GM20431 (cell line): ENCODE measurements around the gene RAB3IL1.

ENCODE experiments used
- in situ Hi-C: fragments of 300-500 bp; cut with MseI, MboI; formaldehyde crosslinking; loops from one replicate; pipeline ENCODE4 v1.15.0; 2020; ENCODE audit warnings: low sequenced_read_pairs; ENCODE audit not compliant: unreplicated experiment

The RAB3IL1 gene

DNA sequence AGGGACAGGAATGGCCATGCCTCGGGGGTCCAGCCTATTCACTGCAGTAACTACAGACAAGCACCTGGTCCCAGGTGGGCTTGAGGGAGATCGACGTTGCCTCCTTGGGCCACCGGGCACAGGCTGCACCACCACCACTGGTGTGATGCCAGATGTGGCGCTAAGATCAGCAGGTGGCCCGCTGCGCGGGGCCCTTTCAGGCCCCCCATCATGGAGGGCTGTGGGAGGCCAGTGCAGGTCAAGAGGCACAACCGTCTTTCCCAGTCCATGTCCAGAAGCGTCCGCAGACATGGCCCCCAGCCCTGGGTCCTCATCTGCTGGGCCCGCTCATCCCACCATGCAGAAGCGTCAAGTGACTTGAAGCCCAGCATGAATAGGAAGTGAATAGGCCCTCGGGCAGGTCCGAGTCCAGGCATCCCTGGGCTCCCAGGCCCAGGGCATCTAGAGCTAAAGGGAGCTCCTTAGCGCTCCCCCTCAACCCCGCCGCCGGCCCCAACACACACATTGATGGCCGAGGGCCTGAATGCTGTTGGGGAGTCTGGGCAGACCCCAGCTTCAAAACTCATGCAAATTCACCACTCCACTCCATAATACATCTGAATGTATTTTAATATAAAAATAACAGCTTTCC lies 44.3 kb downstream of the RAB3IL1 start:
- in situ Hi-C loops, result no loop called here

- in situ Hi-C loops, result no loop called here
Observed at GRCh38 chr11:61871158-61871597, 46.2 kb downstream of the RAB3IL1 start.

- in situ Hi-C loops, result no loop called here
Observed at GRCh38 chr11:61870541-61871031, 46.8 kb downstream of the RAB3IL1 start.

- in situ Hi-C loops, result no loop called here
Observed at GRCh38 chr11:61869708-61870451, 47.5 kb downstream of the RAB3IL1 start.

- in situ Hi-C loops, result no loop called here
Observed at GRCh38 chr11:61869429-61869707, 48.0 kb downstream of the RAB3IL1 start.

GRCh38 chr11:61868571-61869428 lies 48.6 kb downstream of the RAB3IL1 start:
- in situ Hi-C loops, result no loop called here

GRCh38 chr11:61866958-61867343 lies 50.4 kb downstream of the RAB3IL1 start:
- in situ Hi-C loops, result no loop called here

DNA sequence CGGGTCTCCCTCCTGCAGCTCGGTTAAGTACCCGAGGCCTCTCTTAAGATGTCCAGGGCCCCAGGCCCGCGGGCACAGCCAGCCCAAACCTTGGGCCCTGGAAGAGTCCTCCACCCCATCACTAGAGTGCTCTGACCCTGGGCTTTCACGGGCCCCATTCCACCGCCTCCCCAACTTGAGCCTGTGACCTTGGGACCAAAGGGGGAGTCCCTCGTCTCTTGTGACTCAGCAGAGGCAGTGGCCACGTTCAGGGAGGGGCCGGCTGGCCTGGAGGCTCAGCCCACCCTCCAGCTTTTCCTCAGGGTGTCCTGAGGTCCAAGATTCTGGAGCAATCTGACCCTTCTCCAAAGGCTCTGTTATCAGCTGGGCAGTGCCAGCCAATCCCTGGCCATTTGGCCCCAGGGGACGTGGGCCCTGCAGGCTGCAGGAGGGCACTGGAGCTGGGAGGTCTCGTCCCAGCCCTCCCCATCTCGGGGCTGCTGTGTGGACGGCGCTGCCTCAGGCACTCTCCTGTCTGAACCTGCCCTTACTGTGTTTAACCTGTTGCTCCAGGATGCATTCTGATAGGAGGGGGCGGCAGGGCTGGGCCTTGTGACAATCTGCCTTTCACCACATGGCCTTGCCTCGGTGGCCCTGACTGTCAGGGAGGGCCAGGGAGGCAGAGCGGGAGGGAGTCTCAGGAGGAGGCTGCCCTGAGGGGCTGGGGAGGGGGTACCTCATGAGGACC lies 51.0 kb downstream of the RAB3IL1 start:
- in situ Hi-C loops, result no loop called here

DNA sequence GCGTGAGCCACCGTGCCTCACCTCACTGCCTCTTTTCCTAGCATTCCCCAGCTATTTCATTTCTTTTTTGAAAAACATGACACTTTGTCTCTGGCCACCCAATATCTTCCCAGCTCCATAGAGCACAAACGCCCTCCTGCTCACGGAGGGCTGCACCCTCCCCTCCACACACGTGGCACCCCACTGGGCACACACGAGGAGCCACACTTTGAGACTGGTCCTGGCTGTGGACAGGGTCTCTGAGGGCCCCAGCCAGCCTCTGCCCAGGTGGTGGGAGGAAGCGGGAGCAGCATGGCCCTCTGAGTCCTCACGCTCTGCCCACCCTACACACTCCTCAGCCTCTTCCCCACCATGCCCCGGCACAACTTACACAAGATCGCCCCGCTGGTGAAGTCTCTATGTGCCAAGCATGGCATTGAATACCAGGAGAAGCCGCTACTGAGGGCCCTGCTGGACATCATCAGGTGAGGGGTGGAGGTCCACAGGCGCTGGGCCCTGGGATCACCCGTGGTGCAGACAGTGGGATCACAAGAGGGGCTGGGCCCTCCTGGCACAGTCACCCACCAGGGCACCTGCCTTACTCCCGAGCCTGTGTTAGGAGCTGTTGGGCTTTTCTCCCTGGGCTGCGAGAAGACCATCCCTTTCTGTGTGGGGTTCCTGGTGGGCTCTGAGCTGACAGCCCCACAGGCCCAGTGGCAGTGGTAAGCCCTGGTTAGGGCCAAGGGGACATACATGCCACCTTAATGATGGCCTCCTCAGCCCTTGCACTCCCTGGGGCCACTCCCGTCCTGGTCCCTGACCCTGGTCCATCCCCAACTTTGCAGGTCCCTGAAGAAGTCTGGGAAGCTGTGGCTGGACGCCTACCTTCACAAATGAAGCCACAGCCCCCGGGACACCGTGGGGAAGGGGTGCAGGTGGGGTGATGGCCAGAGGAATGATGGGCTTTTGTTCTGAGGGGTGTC lies 52.3 kb downstream of the RAB3IL1 start:
- in situ Hi-C loops, result no loop called here

DNA sequence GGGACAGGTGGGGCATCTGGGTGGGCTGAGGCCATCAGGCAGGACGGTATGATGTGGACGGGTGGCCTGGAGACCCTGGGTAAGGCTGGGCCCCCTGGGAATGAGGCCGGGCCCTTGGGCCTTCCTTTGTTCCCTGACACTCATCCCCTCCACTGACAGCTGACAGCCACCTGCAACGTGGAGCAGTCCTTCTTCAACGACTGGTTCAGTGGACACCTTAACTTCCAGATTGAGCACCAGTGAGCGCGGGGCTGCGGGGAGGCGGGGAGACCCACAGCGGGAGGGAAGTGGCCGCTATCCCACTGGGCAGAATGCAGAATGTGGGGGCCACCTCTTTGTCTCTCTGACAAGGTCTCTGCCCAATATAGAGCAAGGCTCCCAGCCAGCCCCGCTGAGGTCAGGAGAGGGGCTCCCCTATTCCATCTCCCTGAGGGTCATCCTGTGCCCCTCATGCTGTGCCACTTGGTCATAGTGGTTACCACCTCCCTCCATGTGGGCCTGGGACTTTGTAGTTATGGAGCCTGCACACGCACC lies 53.8 kb downstream of the RAB3IL1 start:
- in situ Hi-C loops, result no loop called here

GRCh38 chr11:61862714-61863547 lies 54.4 kb downstream of the RAB3IL1 start:
- in situ Hi-C loops, result no loop called here

GRCh38 chr11:61861634-61862033 lies 55.7 kb downstream of the RAB3IL1 start:
- in situ Hi-C loops, result no loop called here

DNA sequence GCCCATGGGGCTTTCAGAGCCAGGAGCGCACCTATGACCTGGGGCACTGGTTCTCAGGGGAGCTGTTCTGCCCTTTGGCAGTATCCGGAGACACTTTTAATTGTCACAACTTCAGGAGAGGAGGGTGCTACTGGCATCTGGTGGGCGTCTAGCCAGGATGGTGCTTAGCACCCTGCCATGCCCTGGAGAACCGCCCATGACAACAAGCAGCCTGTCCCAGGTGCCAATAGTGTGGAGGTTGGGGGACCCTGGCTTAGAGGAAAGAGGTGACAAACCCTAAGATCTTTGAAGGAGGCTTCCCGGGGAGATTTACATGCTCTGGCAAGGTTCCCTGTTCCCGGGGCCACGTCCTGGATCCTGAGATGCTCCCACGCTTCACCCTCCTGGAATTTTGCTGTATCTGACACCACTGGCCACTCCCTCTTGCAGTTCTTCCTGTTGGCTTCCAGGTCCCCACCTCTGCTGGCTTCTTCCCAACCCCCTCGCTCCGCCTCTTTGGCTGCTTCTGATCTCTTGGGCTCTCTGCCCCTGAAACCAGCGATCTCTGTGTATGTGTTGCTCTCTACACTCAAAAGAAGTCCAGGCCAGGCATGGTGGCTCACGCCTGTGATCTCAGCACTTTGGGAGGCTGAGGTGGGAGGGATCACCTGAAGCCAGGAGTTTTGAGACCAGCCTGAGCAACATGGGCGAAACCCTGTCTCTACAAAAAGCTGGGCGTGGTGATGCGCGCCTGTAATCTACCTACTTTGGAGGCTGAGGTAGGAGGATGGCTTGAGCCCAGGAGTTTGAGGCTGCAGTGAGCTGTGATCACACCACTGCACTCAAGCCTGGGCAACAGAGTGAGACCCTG lies 57.1 kb downstream of the RAB3IL1 start:
- in situ Hi-C loops, result no loop called here

DNA sequence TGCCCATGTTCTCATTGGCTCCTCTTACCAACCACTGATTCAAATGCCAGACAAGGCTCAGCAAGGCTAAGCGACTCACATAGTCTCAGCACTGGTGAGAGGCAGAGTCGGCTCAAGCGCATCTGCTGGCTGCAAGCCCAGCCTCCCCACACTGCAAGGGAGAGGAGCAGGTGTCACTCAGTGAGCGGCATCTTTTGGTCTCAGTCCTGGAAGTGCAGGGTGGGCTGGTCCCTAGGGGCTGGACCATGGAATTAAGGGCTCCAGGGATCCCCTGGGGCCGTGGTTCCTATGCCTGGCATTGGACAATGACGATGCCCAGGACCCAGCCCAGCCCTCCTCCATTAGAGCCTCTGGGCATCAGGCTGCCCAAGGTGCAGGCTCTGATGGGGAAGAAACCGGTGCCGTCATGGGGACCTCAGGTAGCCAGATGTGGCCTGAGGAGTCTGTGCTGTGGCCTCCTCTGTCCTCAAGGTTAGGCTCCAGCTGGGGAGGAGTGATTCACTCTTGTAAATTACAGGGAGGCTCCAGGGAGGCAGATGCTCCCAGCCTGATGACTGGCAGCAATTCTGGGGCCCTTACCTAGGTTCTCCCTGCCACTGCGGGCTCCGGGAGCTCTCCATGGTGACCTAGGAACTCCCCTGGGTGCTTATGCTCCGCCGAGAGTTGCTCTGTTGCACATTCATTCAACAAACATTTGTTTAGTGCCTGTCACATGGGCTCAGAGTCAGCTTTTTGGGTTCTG lies 61.3 kb downstream of the RAB3IL1 start:
- in situ Hi-C loops, result no loop called here

DNA sequence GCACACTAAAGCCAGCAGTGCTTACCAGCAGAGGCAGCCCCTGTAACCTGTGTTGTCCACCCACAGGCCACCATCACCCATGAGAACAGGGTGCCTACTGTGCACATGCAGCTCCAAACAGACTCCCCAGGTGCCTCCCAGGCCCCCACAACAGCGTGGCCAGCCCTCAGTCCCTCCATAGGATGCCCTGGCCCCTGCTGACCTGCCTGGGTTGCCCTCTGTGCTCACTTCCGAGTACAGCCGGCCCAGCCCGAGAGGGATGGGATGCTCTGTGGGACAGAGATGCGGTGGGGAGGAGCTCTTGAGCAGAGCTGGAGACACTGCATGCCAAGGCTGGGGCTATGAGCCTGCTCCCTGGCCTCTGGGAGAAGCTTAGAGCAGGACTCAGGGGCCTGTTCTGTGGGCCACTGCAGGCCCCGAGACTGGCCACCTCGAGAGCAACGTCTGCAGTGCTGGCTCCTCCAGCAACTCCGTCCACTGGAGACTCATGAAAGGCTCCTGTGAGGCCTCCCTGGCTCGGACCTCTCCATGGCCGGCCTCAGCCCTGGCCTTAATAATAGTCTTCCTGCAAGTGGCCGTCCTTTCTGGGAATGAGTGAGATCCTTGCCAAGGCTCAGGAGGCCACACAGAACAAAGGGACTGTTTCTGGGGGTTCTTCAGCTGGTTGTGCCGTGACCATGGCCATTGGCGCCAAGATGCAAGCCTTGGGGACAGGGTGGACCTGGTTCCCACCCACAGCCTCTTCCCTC lies 62.2 kb downstream of the RAB3IL1 start:
- in situ Hi-C loops, result no loop called here
